ENCODE data around the gene RETREG3. TPM values are rescaled to one million over a fixed set of nuclear protein-coding genes. Genes with fewer than 3 reads are reported as not detected.

The RETREG3 gene
- total RNA-seq, 2 experiments from 2014 or later = 33.5 to 50.5 TPM

DNA sequence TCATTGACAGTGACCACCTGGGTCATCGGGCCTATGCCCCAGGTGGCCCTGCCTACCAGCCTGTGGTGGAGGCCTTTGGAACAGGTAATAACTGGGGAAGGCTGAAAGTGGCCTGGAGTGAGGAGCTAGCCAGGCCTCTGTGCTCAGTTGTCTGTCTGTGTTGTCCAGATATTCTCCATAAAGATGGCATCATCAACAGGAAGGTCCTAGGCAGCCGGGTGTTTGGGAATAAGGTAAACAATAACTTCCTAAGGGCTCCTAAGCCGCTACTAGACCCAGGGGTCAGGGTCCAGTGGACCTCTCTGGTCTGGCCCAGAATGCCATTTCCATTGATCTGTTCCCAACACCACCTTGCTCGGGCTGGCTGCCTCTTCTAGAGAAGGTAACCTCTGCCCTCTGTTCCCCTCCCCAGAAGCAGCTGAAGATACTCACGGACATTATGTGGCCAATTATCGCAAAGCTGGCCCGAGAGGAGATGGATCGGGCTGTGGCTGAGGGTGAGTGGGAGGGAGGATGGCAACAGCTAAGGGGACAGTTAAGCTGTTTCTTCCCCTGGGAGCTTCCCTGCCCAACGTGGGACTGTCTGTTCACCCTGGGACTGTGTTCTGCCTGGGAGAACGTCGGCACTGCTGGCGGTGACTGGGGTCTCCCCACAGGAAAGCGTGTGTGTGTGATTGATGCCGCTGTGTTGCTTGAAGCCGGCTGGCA, 44.2 kb downstream of the RETREG3 start:
- H3K27ac ChIP-seq (ENCODE audit: low read depth, low read length, poor library complexity, severe bottlenecking) = no peak overlapping the region

GRCh38 chr17:42563950-42564349, 45.2 kb downstream of the RETREG3 start:
- Histone ChIP-seq H3K27ac (ENCODE audit: low read depth, low read length, poor library complexity, severe bottlenecking) (no peak overlapping the region), H3K9me3 (ENCODE audit: low read length) (no peaks in the 10 kb centered on the region), H2AFZ (ENCODE audit: low read length) (no peak overlapping the region), H3K36me3 (ENCODE audit: insufficient read depth, low read length) (peaks cover 52% of the 10 kb centered on the region), H3K4me2 (ENCODE audit: low read length) (peak overlapping the region; percentile 73), H3K79me2 (ENCODE audit: insufficient read depth, low read depth, low read length) (peaks cover 40% of the 10 kb centered on the region), H3K9me2 (ENCODE audit: insufficient read depth, low read length) (no peaks in the 10 kb centered on the region), H3K4me3 (ENCODE audit: low read depth, low read length, poor library complexity, severe bottlenecking) (peak overlapping the region; percentile 82), H4K20me1 (ENCODE audit: insufficient read depth, low read length) (no peaks in the 10 kb centered on the region), H3K4me1 (ENCODE audit: insufficient read depth, low read length, poor library complexity, severe bottlenecking) (peaks cover 43% of the 10 kb centered on the region)
- ChIA-PET CTCF (ENCODE audit: unreplicated experiment) (no interaction called here), POLR2A (interaction anchor here (0.6 to 1.4 kb wide), 3 partner anchors 12 to 191 kb away, joined by 3 to 5 read pairs (median 4); partner anchors contain the start of gene PSMC3IP)
- no TSS peak for BruUV-seq (replicated peaks)
- intact Hi-C loops (cut with micrococcal nuclease; ENCODE audit: unreplicated experiment) = no loop called here
- DNase-seq (ENCODE audit: low spot score) = no peak
- TF ChIP-seq EZH2phosphoT487 (IDR thresholded peaks at IDR 0.05; ENCODE audit: borderline replicate concordance, low read depth, low read length) = no peak
- TF ChIP-seq, protein P1, sequence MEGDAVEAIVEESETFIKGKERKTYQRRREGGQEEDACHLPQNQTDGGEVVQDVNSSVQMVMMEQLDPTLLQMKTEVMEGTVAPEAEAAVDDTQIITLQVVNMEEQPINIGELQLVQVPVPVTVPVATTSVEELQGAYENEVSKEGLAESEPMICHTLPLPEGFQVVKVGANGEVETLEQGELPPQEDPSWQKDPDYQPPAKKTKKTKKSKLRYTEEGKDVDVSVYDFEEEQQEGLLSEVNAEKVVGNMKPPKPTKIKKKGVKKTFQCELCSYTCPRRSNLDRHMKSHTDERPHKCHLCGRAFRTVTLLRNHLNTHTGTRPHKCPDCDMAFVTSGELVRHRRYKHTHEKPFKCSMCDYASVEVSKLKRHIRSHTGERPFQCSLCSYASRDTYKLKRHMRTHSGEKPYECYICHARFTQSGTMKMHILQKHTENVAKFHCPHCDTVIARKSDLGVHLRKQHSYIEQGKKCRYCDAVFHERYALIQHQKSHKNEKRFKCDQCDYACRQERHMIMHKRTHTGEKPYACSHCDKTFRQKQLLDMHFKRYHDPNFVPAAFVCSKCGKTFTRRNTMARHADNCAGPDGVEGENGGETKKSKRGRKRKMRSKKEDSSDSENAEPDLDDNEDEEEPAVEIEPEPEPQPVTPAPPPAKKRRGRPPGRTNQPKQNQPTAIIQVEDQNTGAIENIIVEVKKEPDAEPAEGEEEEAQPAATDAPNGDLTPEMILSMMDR (conservative IDR thresholded peaks at IDR 0.05; ENCODE audit: low read length) = no peak

More for the DNA sequence above, 44.2 kb downstream of the RETREG3 start:
- Histone ChIP-seq H3K9me3 (ENCODE audit: low read length) (no peaks in the 10 kb centered on the region), H3K79me2 (ENCODE audit: insufficient read depth, low read depth, low read length) (peaks cover 40% of the 10 kb centered on the region), H3K4me2 (ENCODE audit: low read length) (no peak overlapping the region), H3K36me3 (ENCODE audit: insufficient read depth, low read length) (peaks cover 62% of the 10 kb centered on the region), H3K4me1 (ENCODE audit: insufficient read depth, low read length, poor library complexity, severe bottlenecking) (peaks cover 36% of the 10 kb centered on the region), H4K20me1 (ENCODE audit: insufficient read depth, low read length) (no peaks in the 10 kb centered on the region), H2AFZ (ENCODE audit: low read length) (no peak overlapping the region), H3K4me3 (ENCODE audit: low read depth, low read length, poor library complexity, severe bottlenecking) (no peak overlapping the region), H3K9me2 (ENCODE audit: insufficient read depth, low read length) (no peaks in the 10 kb centered on the region)
- POLR2A ChIA-PET = interaction anchor here (0.6 to 1.4 kb wide), 2 partner anchors 11 to 190 kb away, joined by 4 to 5 read pairs; no protein-coding TSS in a partner anchor
- no peak for TF ChIP-seq EZH2phosphoT487 (IDR thresholded peaks at IDR 0.05; ENCODE audit: borderline replicate concordance, low read depth, low read length)
- TF ChIP-seq, protein P1 (conservative IDR thresholded peaks at IDR 0.05; ENCODE audit: low read length) = no peak
- no TSS peak for BruUV-seq (replicated peaks)
- intact Hi-C loops (cut with micrococcal nuclease; ENCODE audit: unreplicated experiment) = no loop called here
- no peak for DNase-seq (ENCODE audit: low spot score)
- CTCF ChIA-PET (ENCODE audit: unreplicated experiment) = no interaction called here

GRCh38 chr17:42563543-42563942, 45.6 kb downstream of the RETREG3 start:
- Histone ChIP-seq H4K20me1 (ENCODE audit: insufficient read depth, low read length) (no peaks in the 10 kb centered on the region), H3K27ac (ENCODE audit: low read depth, low read length, poor library complexity, severe bottlenecking) (peak overlapping the region; percentile 55), H3K79me2 (ENCODE audit: insufficient read depth, low read depth, low read length) (peaks cover 39% of the 10 kb centered on the region), H3K36me3 (ENCODE audit: insufficient read depth, low read length) (peaks cover 48% of the 10 kb centered on the region), H3K4me1 (ENCODE audit: insufficient read depth, low read length, poor library complexity, severe bottlenecking) (peaks cover 43% of the 10 kb centered on the region), H3K9me2 (ENCODE audit: insufficient read depth, low read length) (no peaks in the 10 kb centered on the region), H3K9me3 (ENCODE audit: low read length) (no peaks in the 10 kb centered on the region), H2AFZ (ENCODE audit: low read length) (no peak overlapping the region), H3K4me2 (ENCODE audit: low read length) (peak overlapping the region; percentile 73), H3K4me3 (ENCODE audit: low read depth, low read length, poor library complexity, severe bottlenecking) (peak overlapping the region; percentile 82)
- no TSS peak for BruUV-seq (replicated peaks)
- DNase-seq (ENCODE audit: low spot score) = no peak
- intact Hi-C loops (cut with micrococcal nuclease; ENCODE audit: unreplicated experiment) = no loop called here
- CTCF ChIA-PET (ENCODE audit: unreplicated experiment) = no interaction called here
- POLR2A ChIA-PET = interaction anchor here (1.2 kb wide), 1 partner anchor 14 kb away, joined by 3 read pairs; the partner anchor contains the start of gene PSMC3IP
- no peak for TF ChIP-seq EZH2phosphoT487 (IDR thresholded peaks at IDR 0.05; ENCODE audit: borderline replicate concordance, low read depth, low read length)
- TF ChIP-seq, protein P1 (conservative IDR thresholded peaks at IDR 0.05; ENCODE audit: low read length) = no peak

Data from OCI-LY7 (cell line).